Activated gamma-delta T cell treated with Interleukin-2 at 50 U/mL for 16 hours (primary cell): ENCODE data around the gene SREK1.
A peak's percentile ranks its signal among the peaks of the same experiment; 100 is the strongest.
"Not testable (repeated sequence)": the region's sequence is repeated elsewhere in the genome, so short reads cannot be mapped to it uniquely, and the experiment has no call there.

Source experiments
- DNase-seq: peaks from one replicate; pipeline ENCODE4 v3.0.0-alpha.2; 2020

The SREK1 gene, protein sequence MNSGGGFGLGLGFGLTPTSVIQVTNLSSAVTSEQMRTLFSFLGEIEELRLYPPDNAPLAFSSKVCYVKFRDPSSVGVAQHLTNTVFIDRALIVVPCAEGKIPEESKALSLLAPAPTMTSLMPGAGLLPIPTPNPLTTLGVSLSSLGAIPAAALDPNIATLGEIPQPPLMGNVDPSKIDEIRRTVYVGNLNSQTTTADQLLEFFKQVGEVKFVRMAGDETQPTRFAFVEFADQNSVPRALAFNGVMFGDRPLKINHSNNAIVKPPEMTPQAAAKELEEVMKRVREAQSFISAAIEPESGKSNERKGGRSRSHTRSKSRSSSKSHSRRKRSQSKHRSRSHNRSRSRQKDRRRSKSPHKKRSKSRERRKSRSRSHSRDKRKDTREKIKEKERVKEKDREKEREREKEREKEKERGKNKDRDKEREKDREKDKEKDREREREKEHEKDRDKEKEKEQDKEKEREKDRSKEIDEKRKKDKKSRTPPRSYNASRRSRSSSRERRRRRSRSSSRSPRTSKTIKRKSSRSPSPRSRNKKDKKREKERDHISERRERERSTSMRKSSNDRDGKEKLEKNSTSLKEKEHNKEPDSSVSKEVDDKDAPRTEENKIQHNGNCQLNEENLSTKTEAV

DNA sequence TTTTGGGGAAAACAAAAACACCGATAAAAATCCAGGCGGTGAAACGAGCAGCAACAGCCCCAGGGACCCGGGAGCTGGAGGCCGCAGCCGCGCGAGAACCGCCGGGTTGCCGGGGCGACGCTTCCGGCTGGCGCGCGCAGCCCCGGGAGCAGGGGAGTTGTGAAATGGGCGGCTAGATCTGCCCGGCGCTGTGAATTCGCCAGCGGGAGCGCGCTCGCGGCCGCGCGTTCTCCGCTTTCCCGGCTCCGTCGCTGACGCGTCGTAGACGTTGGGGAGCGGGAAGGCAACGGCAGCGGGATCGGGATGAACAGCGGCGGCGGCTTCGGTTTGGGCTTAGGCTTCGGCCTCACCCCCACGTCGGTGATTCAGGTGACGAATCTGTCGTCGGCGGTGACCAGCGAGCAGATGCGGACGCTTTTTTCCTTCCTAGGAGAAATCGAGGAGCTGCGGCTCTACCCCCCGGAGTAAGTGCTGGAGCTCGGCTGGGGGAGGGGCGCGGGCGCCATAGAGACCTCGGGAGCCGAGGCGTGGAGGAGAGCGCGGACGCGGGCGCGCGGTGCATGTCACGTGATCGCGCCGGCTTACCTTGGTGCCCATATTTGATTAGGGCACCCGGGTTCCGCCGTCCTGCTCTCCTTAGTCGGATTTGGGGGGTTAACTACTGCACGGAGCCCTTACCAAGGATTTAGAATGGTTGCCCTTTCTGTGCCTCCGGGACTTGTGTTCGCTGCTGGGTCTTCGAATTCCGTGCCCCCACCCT lies at the start of gene SREK1:
TSS of gene SREK1 (plus strand) at position 227 of the 760 bp plus-strand sequence. CDS start at position 304, 77 bp downstream.
- DNase-seq, result peak; percentile 83

DNA sequence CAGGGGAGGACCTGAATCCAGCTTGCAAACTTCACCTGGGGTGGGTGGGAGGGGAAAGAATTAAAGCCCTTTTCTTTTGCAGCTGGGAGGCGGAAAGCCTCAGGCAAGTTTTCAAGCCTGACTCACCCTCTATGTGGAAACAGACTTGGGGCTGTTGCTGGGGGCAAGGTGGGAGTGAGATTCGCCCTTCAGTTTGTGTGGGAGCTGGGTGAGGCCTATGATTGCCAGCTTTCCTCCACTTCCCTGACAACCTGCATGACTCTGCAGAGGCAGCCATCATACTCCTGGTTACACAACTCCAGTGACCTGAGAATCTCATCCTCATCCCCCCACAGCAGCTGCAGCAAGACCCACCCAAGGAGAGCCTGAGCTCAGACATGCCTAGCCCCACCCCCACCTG lies 43.2 kb upstream of the SREK1 start:
- no peak for DNase-seq

DNA sequence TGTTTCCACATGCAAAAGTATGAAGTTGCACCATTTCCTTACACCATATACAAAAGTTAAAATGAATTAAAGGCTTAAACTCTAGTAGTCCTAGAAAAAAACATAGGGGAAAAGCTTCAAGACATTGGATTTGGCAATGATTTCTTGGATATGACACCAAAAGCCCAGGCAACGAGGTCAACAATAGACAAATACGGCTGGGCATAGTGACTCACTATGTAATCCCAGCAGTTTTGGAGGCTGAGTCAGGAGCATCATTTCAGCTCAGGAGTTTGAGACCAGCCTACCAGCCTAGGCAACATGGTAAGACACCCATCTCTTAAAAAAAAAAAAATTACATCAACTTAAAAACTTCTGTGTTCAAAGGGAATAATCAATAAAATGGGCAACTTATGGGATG lies 30.9 kb upstream of the SREK1 start:
- no peak for DNase-seq

DNA sequence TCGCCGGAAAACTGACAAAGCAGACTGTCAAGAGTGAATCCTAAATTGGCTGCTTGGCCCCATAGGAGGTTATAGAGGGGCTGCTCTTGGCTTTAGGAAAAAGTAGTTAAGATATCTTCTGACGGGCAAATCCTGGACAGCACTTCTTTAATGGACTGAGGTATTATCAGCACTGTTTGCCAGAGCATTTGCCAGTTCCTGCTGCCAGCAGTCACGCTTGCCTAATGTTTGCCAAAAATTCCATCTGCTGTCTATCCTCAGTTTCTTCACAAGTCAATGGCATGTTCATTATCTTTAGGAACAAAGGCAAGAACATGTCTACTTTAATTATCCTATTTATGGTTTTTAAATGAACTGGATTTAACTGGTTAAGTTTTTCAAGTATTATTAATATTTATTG lies 25.8 kb upstream of the SREK1 start:
- DNase-seq, result no peak

DNA sequence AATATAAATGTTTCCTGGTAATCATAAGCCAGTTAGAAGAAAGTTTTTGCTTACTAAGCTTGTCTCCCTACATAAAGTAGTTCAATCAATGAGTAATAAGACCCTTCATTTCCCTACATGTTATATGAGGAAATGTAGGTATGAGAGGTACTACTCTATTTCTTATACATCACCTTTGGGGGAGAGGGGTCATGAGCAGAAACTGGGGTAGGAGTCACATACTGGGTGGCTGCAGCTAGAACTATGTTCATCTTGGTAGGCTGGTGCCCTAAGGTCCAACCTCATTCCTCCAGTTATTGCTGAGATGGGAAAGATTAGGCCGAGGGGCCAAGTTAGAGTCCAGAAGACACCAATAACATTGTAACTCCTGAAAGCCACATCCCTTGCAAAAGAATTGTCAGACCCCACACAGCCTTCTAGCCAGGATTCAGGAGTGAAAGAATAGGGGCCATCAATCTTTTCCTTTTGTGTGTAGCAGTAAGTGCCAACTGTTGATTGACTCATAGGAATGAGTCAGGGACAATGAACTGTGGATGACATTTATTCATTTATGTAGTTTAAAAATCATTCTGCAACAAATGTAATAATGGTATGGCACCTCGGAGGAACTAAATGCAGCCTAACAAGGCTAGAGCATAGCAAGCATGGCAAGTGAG lies 21.6 kb upstream of the SREK1 start:
- no peak for DNase-seq

DNA sequence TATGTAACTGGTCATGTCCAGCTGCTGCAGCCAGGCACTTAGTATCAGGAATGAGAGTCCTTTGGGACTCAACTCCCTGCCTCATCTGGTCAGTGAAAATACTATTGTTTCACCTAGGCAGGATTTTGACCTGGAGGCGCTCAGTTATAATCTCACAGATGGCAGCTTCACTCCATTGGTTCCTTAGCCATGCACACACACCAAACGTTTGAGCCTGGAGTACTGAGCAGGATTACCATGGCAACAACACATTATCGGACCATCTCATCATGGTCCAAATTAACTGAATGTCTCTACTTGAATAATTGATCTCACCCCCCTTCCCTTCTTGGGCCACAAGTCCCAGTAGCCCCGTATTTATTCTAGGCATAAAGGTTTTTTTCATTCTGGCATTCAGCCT lies 15.0 kb upstream of the SREK1 start:
- DNase-seq, result no peak

DNA sequence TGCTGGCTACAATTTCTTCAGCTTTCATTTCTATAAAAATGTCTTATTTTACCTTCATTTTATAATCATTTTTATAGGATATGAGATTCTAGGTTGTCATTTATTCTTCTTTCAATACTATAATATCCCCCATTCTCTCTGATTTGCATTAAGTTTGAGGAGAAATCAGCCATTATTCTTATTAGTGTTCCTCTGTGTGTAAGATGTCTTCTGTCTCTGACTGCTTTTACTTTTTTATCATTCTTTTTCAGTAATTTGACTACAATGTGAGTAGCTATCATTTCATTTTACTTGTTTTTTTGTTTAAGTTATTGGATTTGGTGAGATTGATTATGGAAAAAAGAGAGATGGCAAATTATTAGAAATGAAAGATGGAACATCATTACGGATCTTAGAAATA lies 13.6 kb upstream of the SREK1 start:
- DNase-seq, result no peak

DNA sequence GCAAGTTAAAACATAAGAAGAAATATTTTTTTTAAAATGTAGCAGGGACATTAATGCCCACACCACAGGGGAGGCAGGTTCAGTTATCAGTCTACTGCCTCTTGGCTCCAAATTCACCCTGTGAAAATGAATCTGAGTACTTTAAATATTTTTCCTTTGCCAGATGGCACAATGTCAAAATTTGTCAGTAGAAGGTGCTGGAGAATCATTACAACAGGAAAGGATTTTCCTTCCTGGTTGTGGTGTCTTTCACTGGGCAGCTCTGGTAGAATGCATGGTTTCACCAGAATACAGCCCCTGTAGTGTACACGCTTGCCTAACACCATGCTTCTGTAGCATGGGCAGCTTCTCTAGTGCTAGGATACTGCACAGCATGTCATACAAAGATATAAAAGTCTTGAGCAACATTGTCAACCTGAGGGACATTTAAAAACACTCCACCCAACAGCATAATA lies 9.7 kb upstream of the SREK1 start:
- no peak for DNase-seq

DNA sequence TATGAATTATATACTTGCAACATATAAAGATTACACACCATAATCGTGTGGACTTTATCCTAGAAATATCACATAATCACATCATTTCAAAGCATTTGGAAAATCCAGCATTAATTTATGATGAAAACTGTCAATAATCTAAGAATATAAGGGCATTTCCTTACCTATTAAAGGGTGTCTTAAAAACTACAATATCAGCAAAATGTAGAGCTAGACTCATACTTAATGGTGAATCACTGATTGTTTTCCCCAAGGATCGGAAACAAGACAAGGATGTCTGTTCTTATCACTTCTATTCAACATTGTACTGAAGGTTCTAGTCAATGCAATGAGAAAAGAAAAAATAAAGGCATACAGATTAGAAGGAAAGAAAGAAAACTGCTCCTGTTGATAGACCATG lies 8.0 kb upstream of the SREK1 start:
- DNase-seq, result no peak

DNA sequence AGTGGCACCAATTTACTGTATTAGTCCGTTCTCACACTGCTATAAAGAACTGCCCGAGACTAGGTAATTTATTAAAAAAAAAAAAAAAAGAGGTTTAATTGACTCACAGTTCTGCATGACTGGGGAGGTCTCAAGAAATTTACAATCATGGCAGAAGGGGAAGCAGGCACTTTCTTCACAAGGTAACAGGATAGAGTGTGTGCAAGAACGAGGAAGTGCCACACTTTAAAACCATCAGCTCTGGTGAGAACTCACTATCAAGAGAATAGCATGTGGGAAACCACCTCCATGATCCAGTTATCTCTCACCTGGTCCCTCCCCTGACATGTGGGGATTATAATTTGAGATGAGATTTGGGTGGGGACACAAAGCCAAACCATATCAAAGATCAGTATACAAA lies 7.2 kb upstream of the SREK1 start:
- not testable (repeated sequence) for DNase-seq

DNA sequence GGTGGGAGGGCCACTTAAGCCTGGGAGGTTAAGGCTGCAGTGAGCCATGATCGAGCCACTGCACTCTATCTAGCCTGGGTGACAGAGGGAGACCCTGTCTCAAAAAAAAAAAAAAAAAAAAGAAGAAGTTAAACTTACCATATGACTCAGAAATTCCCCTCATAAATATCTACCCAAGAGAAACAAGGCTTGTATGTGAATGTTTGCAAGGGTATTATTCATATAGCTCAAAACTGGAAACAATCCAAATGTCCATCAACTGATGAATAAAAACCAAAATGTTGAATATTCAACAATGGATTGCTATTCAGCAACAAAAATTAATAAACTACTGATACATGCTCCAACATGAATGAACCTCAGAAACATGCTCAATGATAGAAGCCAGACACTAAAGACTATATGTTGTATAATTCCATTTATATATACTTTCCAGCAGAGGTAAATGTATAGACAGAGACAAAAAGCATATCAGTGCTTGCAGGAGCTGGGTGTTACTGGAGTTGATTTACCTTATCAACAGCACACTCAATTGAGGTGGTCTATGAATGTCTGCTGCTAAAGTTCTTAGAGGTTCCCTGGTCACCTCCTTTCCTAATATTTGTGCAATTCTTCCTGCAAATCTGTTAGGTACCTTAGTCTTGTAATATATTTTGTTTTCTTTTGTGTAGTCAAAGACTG lies 5.3 kb upstream of the SREK1 start:
- no peak for DNase-seq

DNA sequence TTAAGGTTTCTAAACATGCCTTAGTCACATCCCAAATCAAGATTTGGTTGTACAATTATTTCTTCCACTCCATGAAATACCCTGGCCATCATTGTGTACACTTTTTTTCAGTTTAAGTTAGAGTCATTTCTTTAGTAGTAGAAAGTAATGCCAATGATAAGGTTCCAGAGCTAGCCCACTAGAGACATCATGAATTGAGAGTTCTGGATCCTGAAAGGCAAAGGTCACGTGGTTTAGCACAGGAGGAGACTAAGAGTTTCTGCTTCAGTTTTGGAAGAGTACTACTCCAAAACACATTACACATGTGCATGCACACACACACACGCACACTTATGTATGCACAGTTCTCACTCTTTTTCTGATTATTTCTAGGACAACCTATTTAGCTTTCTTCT lies 4.8 kb upstream of the SREK1 start:
- DNase-seq, result no peak

DNA sequence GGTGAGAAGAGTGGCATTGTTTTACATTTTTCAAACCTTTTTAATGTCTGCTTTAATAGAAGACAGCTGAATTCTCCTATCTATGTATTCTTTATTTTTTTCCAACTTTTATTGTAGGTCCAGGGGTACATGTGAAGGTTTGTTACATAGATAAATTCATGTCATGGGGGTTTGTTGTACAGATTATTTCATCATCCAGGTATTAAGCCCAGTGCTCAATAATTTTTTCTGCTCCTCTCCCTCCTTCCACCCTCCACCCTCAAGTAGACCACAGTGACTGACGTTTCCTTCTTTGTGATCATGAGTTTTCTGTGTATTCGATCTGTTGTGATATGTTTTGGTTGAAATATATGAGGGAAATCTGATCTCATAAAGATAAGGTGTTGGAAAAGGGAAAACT lies 1.7 kb upstream of the SREK1 start:
- no peak for DNase-seq

DNA sequence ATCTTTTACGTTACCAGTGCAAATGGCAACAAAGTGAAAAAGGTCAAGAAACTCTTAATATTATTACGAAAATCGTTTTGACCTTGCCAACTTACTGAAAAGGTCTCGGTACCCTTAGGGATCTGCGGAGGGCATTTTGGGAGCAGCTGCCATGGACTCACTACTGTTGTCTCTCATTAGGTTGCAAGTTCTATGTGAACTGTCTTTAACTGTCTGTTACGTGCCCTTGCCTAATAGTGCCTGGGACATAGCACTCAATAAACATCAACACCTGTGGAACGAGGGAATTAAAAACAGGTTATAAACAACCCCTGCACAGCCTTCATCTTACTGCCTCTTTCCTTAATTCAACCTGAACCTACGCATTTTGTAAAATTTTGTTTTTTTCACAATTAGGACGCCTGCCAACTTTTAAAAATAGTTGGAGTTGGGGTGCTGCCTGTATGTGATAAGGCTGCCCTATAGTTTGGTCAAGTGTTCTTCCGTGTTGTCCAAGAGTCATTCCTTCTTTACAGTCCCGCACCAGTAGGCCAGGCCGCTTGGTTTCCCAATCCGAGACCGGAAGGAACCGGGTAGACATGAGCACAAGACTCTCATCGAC lies 527 bp upstream of the SREK1 start:
- DNase-seq, result no peak

DNA sequence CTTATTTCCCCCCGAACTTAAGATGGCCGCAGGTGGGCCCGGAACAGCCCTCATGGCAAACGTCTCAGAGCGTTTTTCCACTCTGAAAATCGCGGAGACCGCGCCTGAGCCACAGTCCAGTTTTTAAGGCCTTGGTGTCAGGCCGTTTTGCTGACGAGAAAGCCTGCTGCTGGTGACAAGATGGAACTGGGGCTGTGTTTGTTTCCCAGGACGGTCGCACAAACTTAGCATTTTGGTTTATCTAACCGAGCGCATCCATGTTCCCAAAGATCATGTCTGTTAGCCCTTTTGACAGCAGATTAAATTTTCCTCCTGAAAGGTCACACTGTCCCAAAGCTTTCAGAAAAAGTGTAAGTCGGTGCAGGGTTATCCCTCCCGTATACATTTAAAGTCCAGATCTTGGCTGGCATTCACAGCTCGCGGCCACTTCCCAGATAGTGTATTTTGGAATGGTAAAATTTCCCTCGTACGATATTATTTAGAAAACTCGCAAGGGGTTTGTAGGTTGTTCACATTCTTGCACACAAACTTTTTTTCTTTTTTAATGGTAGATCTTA lies 812 bp downstream of the SREK1 start:
- DNase-seq, result no peak

DNA sequence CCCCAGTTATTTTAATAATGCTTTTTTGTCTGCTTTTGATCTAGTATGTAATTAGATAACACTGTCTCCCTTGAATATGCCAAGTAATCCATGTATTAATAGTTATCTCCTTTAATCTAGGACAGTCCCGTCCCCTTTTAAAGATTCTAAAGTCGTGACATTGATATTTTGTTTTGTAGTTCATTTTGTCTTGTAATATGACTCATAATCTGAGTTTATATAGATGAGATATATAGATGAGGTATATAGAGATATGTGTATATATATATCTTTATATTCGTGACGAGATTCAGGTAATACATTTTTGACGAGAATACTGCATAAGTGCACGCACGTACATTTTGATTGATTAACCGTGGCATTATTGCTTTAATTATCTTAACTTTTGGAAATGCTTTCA lies 1.6 kb downstream of the SREK1 start:
- no peak for DNase-seq

DNA sequence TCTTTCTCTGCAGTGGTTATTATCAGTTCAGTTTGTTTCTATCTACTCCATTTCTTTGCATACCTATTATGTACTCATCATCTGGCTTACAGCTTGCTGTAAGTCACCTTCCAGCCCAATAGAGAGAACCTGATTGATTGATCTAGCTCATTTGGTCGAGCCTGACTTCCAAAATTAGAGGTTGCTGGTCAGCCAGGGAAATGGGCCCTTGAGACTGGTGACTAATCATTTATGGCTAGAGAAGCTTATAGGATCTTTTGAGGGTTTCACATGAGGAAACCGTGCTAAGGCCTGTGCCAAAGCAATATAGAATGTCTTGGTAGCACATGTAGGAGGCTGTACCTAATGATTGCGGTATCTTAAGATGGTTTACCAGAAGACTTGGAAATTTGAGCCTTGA lies 5.8 kb downstream of the SREK1 start:
- no peak for DNase-seq

DNA sequence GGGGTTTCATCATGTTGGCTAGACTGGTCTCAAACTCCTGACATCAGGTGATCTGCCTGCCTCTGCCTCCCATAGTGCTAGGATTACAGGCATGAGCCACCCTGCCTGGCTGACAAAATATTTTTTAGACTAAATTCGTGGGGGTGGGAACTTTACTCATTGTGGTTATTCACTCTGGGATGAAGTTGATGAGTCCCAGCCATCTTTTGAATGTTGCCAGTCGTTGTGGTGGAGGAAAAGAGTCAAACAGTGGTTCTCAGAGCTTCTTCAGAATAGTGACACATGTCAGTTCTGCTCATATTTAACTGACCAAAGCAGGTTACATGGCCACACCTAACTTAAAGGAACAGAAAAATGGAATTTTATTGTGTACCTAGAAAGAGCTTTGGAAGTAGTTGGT lies 6.9 kb downstream of the SREK1 start:
- no peak for DNase-seq

DNA sequence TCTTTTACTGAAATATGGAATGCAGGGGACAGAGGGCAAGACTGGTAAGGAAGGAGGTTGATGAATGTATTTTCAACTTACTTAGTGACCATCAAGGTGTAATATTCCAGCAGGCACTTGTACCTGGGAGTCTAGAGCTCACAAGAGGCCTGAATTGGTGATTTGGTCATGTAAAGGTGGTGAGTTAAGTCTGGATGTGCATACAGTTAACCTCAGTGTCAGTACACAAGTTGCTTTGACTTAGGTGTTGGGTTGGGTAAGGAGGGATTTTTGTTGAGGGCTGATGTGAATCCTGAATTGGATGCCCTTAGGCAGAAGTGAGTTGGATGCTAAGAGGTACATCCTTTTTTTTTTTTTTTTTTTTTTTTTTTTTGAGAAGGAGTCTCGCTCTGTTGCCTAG lies 7.4 kb downstream of the SREK1 start:
- no peak for DNase-seq

DNA sequence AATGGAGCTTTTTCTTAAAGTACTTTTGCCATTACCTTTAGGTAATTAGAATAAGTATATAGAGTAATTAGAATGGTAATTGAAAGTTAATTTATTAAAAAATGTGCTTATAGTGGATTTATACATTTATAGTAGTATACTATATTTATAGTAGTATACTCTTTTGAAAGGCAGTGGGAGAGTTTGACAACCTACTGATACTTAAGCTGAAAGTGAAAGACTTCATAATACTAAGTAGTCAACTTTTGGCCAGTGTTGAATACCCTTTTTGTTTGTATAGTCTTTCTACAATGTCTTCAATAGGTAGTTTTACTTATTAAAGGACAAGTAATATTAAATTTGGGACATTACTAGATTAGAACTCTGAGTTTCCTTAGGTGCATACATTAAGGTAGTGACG lies 12.9 kb downstream of the SREK1 start:
- DNase-seq, result no peak

DNA sequence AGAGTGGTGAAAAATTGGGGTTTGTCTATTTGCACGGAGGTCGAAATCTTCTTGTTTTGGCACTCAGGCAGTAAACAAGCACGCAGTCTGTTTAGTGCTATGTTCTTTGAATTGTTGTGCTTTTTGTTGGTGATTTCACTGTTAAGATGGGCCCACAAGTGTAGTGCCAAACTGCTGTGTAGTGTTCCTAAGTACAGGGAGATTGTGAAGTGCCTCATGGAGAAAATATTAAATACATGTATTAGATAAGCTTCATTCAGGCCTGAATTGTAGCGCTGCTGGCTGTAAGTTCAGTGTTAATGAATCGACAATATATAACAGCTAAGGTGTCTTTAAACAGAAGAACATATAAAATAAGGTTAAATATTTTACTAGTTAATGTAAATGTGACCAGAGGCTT lies 17.3 kb downstream of the SREK1 start:
- no peak for DNase-seq
